A204.1 (cell line): ENCODE data around the gene CFAP221.
"Not testable (repeated sequence)": the region's sequence is repeated elsewhere in the genome, so short reads cannot be mapped to it uniquely, and the experiment has no call there.

Experiments
- FAIRE-seq: peaks from 2 replicates; lab custom pipeline; 2012; peaks lifted over from hg19 to GRCh38; lab: Jason Lieb, UNC

The CFAP221 gene

DNA sequence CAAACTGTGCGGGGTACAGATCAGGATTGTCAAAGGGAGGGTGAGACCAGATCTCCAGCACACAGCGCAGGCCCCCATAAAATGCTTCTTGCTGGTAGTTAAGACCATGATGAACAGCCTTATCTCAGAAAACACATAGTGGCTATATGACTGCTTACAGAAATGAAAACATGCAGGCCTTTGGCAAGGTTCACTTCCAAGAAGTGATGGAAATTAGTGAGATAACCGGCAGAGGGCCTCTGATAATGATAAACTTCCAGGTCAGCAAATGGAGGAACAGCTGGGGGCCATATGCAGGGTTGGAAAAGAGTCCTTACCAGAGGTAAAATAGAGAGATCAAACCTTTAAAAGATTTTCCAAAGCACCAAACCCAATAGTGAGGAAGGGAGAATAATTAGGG is 46.6 kb downstream of the CFAP221 start:
- no peak for FAIRE-seq

DNA sequence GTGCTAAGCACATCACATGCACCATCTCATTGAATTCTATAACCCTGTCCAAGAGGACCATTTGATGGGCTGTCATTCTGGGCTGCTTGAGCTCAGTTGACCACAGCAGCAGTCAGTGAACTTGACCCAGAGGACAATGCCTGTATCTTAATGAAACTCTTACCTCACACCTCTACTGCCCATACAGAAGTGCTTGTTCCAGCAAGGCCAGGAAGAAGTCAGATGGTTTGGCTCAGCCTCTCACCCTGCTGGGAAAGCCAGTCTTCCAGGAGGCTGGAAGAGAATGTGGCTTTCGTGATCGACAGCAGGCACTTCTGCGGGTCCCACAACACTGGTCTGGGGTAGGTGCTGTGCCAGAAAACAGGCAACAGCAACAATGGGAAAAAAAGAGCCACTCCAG is 47.3 kb downstream of the CFAP221 start:
- no peak for FAIRE-seq

DNA sequence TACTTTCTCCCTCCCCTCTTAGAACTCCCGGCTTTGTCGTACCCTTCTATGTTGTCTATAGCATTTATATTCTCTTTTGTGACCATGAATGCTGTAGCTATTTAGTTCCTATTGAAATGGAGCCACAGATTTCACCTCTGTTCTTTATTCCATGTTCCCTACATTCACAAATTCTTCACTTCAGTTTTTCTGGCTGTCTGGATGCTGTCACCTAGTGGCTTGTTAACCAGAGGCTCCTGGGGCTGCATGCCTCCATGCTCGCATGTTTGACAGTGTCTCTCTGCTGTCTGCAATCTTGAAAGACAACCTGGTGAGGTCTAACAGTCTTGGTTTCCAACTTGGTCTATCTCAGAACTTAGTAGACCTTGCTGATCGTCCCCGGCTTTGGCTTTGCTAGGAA is 48.2 kb downstream of the CFAP221 start:
- no peak for FAIRE-seq

DNA sequence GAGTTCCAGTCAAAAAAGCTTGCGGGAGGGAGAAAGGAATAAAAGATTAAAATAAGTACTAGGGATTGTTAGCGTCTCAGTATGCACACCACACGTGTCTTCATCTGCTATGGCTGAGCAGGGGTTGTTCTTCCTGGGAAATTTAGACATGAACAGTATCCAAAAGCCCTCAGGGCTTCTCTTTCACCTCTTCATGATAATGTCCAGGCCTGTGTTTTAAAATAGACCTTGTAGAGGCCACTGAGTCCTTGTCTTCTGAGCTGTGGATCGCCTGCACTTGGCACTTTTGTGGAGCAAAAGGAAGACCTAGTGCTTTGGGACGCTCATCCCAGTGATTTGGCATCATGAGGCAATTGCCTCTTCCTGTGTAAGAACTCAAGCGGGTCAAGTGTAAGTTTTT is 52.4 kb downstream of the CFAP221 start:
- FAIRE-seq = no peak

DNA sequence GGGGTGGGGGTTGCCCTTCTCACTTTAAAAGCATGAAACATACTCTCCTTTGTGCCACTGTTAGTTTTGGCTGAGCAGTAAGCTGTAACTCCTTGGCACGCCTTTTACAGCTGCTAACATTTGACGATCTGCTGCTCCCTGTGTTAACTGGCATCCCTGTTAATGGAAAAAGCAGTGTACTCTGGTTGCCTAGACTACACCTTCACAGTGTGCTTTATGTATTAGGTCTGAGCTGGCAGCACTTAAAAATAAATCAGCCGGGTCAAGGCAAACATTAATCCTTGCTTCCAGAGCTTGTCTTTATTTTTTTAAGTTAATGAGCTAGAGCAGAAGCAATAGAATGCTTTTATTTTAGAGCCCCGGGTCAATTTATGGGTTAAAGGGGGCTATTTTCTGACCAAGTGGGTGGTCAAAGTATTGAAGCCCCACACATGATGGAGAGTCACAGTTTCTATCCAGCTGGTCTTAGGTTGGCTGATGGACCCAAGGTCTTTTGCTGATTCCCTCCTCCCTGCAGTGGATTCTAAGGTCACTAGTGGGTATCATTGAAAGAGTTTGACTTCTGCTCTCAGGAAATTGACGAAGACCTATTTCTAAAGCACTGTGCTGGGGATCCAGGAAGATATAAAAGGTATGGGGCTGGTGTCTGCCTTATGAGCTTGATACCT is 54.5 kb downstream of the CFAP221 start:
- no peak for FAIRE-seq

DNA sequence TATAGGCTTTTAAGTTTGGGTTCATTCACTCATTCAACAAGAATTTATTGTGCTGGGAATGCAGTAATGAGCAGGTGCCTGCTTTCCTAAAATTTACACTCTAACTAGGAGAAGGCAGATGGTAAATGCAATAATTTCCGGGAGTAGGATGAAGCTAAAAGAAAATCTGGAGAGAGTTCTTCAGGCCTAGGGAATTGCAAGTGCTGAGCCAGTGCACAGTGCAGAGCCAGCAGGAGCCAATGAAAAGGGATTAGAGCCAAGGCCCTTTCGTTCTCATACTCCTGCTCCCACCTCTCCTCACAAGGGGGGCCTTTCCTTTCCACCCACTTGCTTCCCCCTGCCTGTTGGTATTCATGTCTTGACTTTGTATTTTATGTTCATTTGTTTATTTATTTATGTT is 55.1 kb downstream of the CFAP221 start:
- FAIRE-seq = no peak

DNA sequence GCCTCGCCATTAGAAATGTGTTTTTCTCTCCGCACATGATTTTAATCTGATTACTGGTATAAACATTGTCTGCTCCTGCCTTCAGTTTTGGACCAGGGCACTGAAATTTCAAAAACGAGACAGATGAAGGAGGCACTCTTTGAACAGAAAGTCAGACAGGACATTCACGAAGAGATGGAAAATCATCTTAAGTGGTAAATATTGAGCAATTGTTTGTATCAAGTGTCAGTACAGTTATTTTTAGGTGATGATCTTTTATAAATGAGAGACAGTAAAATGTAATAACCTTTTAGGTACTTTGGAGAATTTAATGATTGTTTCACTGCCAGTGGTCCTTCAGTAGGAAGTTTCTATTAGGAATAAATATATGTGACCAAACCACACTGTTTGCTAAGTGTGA is 60.8 kb downstream of the CFAP221 start:
- no peak for FAIRE-seq

DNA sequence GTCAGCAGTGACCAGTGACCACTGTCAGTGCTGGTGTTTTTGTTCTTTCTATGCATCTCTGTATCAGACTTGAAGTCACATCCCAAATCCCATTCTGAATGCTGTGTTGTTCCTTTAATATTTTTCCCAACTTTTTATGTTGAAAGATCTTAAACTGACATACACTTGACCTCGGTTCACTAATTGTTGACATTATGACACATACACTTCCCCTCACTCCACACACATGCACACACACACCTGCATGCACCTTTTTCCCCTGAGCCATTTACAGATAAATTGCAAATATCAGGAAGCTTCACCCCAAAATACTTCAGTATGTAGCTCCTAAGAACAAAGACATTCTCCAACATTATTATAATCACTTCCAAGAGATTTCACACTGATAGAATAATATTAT is 62.4 kb downstream of the CFAP221 start:
- no peak for FAIRE-seq

DNA sequence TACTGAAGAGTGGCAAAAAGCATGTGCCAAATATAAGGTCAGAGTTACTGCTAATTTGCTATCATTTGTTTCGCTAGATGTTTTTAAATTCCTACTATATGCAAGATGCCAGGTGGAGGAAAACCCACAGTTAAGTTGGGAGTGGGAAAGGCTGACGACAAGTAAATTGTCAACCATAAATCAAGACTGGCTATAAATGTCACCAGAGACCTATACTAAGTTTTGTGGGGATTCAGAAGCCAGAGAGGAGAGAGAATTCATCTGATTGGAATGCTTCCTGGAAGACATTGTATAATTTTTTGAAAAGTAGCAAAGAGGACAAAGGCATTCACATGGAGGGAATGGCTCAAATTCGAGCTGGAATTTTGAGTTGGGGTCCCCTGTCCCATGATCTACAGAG is 64.3 kb downstream of the CFAP221 start:
- no peak for FAIRE-seq

DNA sequence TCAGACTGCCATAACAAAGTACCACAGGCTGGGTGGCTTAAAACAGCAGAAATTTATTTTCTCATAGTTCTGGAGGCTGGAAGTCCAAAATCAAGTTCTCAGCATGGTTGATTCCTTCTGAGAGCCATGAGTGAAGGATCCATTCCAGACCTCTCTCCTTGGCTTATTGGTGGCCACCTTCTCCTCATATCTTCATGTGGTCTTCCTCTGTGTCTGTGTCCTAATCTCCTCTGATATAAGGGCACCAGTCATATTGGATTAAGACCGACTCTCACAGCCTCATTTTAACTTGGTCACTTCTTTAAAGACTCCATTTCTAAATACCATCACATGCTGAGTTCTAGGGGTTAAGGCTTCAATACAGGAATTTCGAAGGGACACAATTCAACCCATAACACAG is 65.1 kb downstream of the CFAP221 start:
- no peak for FAIRE-seq

DNA sequence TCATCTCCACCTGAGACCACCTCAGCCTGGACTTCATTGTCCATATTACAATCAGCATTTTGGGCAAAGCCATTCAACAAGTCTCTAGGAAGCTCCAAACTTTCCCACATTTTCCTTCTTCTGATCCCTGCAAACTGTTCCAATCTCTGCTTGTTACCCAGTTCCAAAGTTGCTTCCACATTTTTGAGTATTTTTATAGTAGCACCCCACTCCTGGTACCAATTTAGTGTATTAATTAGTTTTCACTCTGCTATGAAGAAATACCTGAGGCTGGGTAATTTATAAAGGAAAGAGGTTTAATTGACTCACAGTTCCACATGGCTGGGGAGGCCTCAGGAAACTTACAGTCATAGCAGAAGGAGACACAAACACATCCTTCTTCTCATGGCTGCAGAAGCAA is 69.9 kb downstream of the CFAP221 start:
- not testable (repeated sequence) for FAIRE-seq

DNA sequence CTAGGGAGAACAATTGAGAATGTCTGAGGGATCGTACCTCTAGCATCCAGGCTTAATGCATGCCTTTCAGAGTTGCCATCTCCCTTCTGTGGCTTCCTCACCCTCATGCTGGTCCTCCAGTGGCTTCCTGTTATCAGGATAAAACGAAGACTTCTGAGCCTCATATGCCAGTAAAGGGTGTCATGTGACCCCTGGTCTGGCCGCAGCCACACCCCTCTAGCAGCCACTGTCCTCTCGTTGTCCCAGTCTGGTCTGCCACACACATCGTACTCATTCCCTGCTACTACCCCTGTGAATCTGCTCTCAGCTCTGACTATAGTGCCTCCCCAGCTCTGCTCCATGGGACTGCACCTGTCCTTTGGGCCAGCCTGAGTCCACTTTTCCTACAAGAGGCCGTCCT is 72.2 kb downstream of the CFAP221 start:
- FAIRE-seq = no peak

DNA sequence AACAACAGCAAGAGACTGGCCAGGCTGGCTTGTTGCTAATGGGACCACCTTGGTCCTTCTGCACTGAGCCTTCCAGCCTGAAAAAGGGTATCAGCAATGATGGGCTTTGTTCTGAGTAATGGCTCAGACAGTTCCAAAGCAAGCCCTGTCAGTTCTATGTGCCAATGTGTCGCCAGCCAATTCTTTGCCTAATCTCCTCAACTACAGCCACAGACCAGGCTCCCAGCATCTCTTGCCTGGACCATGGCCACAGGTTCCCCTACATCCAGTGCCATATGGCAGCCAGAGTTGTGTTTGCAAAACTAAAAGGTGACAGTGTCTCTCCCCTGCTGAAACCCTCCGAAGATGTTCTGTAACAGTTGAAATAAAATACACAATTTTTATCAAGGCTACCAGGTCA is 73.2 kb downstream of the CFAP221 start:
- no peak for FAIRE-seq

DNA sequence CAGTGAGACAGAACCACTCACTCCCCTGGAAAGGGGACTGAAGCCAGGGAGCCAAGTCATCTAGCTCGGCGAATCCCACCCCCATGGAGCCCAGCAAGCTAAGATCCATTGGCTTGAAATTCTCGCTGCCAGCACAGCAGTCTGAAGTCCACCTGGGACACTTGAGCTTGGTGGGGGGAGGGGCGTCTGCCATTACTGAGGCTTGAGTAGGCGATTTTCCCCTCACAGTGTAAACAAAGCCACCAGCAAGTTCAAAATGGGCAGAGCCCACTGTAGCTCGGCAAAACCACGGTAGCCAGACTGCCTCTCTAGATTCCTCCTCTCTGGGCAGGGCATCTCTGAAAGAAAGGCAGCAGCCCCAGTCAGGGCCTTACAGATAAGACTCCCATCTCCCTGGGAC is 74.5 kb downstream of the CFAP221 start:
- FAIRE-seq = not testable (repeated sequence)

DNA sequence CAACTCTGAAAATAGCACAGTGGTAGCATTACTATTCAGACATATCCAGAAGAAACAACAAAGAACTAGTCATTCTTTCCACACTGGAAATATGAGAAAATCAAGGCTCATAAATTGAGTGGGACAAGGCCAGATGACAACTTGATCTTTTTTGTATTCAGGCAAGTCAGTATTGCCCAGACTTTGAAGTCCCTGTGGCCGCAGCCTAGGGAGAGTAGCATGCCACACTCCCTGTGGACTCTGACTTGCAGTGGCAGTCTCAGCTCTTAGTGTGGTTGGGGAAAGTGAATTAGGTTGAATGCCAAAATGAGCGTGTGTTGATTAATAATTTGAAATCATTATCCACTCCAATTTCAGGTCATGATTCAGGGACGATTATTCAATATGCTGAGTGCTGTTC is 81.0 kb downstream of the CFAP221 start:
- no peak for FAIRE-seq

DNA sequence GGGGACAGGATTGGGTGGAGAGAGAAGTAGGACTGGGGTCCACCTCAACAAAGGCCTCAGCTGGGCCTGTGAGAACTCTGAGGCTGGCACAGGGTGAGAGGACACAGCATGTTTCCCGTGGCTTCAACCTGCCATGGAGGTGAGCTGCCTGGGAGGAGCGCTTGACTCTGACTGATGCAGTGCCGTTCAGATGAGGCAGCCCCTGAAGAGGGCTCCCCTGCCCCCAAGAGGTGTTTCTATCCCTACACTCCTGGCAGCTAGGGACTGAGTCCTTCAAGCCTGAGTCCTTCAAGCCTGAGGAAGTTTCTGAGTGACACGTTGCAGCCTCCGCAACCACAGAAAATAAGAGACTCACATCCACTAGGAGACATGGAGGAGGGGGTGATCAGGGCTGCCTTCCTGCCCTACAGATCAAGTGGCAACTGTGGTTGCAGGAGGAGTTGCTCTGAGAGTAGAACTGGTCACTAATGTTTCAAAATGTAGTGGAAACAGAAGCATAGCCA is 85.1 kb downstream of the CFAP221 start:
- no peak for FAIRE-seq

DNA sequence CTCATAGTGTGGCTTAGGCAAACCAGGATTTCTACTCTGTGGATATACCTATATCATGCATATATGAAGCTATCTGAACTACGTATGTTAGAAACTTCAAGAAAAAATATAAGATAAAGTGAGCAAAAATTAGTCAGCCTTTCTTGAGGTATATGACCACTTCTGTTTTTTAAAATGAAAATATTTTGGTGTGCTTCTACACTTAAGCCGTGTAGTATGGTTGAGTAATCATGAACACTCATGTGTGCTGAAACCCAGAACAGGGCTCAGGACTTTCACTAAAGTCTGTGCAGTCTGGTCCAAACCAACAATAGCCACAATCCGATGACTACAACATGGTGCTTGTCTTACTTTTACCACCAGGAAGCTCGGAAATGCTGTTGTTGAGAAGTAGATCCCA is 85.9 kb downstream of the CFAP221 start:
- FAIRE-seq = no peak

DNA sequence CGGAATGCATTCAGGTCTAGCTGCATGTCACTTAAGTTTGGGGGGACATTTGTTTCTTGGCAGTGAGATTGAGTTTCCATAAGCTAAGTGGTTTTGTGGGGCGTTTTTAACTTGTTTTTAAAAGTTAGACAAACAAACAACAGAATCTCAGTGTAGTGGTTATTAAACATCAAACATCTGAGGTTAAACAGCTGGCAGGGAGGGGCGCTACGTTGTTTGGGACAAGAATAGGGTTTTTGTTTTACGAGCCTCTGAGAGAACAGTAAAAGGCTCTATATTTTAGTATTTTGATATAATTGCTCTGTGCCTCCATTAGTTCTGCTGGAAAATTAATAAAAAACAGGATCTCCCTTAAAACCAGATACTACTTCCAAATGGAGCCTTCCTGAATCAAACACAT is 93.1 kb downstream of the CFAP221 start:
- no peak for FAIRE-seq

DNA sequence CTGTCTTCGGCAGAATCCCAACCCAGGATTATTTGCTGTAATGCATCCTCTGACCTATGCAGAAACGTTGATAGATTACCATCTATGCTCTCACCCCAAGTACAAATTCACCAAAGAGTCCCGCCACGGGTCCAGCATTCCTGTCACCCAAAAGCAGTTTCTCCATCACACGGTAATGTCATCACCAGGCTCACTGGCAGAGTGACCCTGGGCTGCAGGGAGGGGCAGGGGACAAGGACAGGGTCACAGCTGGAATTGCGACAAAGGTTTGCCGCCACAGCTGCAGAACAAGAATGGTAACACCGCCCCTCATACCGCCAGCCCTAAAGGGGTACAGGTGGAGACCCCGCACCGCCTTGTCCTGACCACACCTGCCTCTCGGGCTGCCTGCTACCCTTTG is 94.0 kb downstream of the CFAP221 start:
- no peak for FAIRE-seq

DNA sequence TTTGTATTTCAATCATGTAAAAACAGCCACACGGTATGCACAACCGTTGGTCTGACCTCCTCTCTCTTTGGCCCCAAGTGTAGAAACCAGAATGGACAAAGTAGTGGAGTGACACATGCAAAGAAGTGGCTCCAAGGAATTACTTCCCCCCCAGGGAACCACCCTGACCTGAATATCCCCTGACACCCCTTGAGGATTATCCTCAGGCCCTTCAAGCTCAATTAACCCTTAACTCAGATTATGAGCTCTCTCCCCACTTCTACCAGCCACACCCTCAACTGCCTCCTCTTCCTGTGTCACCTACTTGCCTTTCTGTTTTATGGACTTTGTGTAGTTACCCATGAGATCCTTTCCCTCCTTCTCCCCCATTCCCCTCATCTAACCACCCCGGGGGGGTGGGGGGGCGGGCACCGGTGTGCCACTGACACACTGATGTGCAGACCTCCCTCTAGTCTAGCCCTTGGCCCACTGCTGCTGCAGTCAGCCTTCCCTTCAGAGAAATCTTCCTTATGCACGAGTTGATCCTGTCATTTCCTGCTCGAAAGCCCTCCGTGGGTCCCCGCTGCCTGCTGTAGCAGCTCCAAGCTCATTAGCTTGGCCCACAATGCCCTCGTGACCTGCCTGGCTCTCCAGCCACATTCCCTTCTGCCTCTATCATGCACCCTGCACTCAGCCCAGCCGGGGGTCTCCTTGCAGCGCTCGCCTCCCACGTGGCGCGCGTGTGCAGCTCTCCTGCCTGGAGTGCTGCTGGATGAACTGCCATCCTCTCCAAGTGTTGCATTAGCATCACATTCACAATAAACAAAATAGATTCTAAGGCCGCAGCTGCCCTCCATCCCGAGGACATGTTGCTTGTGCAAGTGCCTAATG is 94.7 kb downstream of the CFAP221 start:
- no peak for FAIRE-seq

DNA sequence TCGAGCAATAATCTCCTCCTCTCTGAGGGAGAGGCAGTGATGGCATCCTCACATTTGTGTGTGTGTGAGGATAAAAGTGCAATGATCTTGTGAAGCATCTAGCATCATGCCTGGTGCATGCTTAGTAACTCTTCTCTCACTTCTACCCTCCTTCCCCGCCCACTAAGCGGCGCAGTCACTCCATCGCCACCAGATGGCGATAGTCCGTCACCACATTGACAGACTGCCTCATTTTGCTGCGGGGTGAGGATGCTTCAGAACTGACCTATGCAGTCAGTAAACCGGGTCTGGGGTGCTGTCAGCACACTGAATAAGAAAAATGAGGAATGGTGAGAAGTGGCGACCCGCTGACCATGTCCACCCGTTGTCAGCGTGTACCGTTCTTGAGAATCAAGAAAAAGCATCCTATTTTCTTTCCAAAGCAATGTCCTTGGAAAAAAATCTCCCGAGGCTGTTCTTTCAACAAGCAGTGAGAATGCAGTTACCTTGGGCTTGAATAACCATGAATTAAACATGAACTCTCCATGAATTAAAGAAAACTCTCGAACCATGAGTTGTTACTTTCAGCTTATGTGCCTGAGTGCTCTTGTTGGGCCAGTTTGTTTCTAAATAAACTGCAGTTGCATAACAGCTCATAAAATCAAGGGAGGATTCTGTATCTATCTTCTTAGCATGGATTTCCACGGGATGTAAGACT is 97.5 kb downstream of the CFAP221 start:
- FAIRE-seq = peak; percentile 25

DNA sequence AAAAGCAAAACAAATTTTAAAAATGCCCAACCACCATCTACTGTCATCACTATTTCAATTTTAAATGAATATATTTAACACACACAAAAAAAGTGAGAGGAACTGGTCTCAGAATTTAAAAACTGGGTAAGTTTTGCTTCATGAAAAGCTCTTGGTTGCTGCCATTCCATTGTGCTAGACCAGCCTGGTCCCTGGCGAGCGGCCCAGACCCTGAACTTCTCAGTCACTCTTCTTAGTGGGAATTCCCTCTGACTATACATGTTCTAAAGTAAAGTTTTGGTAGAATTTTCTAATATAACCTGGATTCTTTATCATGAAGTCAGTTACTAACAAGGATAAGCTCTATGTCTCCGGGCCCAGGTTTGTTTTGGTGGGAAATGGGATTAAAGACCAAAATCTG is 99.9 kb downstream of the CFAP221 start:
- FAIRE-seq = no peak

DNA sequence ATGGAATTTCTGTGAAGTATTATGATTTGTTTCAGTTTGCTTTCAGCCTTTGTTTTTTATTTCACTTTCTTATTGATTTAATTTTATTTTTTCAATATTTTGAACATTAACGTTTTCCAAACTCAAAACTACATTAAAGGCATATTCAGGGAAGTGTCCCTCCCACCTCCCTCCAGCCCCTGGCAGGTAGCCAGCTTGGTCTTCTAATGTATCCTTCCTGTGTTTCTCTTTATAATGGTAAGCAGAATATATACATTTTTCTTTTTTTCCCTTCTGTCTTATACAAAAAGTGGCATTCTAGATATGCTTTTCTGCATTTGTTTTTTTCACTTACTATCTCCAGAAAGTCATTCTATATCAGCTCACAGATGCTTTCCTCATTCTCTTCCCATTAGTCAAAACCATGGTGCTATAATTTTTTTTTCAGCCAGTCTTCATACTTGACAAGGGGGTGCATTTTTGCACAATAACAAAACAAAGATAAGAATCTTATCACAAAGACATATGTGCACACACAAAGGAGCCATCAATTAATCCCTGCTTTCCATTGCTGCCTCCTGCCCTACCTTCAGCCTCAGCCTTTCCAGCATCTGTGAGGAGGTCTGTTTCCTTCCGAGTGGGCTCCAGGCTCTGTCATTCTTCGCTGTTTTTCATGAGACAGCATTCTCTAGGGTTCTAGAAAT is 101.1 kb downstream of the CFAP221 start:
- FAIRE-seq = no peak
